Vagina (tissue), 2 donors: ENCODE results near the gene CAMK1G.

ENCODE experiments used
- POLR2A ChIP-seq, 2 donors: fragments of 450-650 bp; IDR thresholded peaks; one replicate each; pipeline ENCODE4 v1.6.1; 2017; ENCODE audit warnings: antibody characterized with exemption in 2 of 2, mild to moderate bottlenecking in 2 of 2, moderate library complexity in 2 of 2
- TF ChIP-seq, protein P1 (sequence below), 3 experiments: fragments of 450-650 bp in 2 of 3; fragments of 200-600 bp in 1 of 3; sonication (generic) in 1 of 3; IDR thresholded peaks; one replicate each; pipeline ENCODE4 v1.5.1; 2017 to 2019; ENCODE audit warnings: antibody characterized with exemption in 3 of 3, mild to moderate bottlenecking in 2 of 3, moderate library complexity in 2 of 3

DNA sequence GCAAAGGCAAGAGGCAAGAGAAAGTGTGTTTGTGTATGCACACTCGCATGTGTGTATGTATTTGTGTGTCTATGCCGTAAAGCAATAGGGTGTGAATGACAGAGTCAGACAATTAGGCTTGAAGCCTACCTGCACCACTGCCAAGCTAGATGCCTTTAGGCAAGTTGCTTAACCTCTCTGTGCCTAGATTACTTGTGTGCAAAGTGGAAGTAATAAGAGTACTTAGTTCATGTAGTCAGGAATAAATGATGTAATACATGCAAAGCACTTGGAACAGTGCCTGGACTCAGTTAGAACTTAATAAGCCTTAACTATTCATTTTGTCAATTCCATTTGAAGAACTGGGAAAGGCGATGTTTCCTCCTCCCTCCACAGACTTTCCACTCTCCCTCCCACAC is 37.0 kb downstream of the CAMK1G start:
- TF ChIP-seq, protein P1, sequence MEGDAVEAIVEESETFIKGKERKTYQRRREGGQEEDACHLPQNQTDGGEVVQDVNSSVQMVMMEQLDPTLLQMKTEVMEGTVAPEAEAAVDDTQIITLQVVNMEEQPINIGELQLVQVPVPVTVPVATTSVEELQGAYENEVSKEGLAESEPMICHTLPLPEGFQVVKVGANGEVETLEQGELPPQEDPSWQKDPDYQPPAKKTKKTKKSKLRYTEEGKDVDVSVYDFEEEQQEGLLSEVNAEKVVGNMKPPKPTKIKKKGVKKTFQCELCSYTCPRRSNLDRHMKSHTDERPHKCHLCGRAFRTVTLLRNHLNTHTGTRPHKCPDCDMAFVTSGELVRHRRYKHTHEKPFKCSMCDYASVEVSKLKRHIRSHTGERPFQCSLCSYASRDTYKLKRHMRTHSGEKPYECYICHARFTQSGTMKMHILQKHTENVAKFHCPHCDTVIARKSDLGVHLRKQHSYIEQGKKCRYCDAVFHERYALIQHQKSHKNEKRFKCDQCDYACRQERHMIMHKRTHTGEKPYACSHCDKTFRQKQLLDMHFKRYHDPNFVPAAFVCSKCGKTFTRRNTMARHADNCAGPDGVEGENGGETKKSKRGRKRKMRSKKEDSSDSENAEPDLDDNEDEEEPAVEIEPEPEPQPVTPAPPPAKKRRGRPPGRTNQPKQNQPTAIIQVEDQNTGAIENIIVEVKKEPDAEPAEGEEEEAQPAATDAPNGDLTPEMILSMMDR (IDR thresholded peaks at IDR 0.05): no peak
- no peak for TF ChIP-seq POLR2A (IDR thresholded peaks at IDR 0.05)
